Skeletal muscle tissue (tissue), 4 donors: Measurements from ENCODE around the gene MITF. TPM values are rescaled to one million over a fixed set of nuclear protein-coding genes. Genes with fewer than 3 reads are reported as not detected.

ENCODE experiments used
- H3K27ac ChIP-seq: one replicate; pipeline ENCODE4 v1.7.0; 2013; ENCODE audit warnings: mild to moderate bottlenecking, low read depth, low read length, inconsistent platforms
- H3K27me3 ChIP-seq, 3 donors: one replicate each; pipeline ENCODE4 v1.7.0; 2013; ENCODE audit warnings: low read length in 3 of 3; ENCODE audit not compliant: control insufficient read depth in 3 of 3, insufficient read depth in 3 of 3
- H3K36me3 ChIP-seq, 3 donors: one replicate each; pipeline ENCODE4 v1.7.0; 2013; ENCODE audit warnings: low read length in 3 of 3; ENCODE audit not compliant: control insufficient read depth in 3 of 3, insufficient read depth in 3 of 3
- H3K4me1 ChIP-seq, 3 donors: one replicate each; pipeline ENCODE4 v1.7.0; 2013; ENCODE audit warnings: low read length in 3 of 3, mild to moderate bottlenecking in 3 of 3; ENCODE audit not compliant: control insufficient read depth in 3 of 3, insufficient read depth in 3 of 3
- H3K4me3 ChIP-seq, 3 donors: one replicate each; pipeline ENCODE4 v1.7.0; 2013; ENCODE audit warnings: low read length in 3 of 3
- H3K9ac ChIP-seq, 3 donors: one replicate each; pipeline ENCODE4 v1.7.0; 2013; ENCODE audit warnings: low read length in 3 of 3, mild to moderate bottlenecking in 3 of 3, moderate library complexity in 2 of 3, low read depth in 1 of 3
- H3K9me3 ChIP-seq, 3 donors: one replicate each; pipeline ENCODE4 v1.7.0; 2013; ENCODE audit warnings: low read length in 3 of 3; ENCODE audit not compliant: control insufficient read depth in 3 of 3
- total RNA-seq: library from RNA; depleted of rRNA; stranded (reverse); fragments of >200 nt; gene quantifications from one replicate; pipeline ENCODE4 v1.2.3, GENCODE V29; 2014
- donor health status: Osteomylitis.

MITF gene
- total RNA-seq, 1 donor from 2014 or later: 11.0 TPM

GRCh38 chr3:69842789-69843188 is 103.5 kb downstream of the MITF start:
- Histone ChIP-seq H3K9me3 (no peaks in the 10 kb centered on the region), H3K27ac (no peak overlapping the region), H3K4me1 (peaks cover 6 to 16% (median 13%) of the 10 kb centered on the region in 3 donors), H3K9ac (no peak overlapping the region), H3K4me3 (no peak overlapping the region), H3K36me3 (no peaks in the 10 kb centered on the region), H3K27me3 (no peaks in the 10 kb centered on the region)

GRCh38 chr3:69844706-69845105 is 105.4 kb downstream of the MITF start:
- Histone ChIP-seq H3K9ac (no peak overlapping the region), H3K27me3 (no peaks in the 10 kb centered on the region), H3K9me3 (no peaks in the 10 kb centered on the region), H3K36me3 (no peaks in the 10 kb centered on the region), H3K4me3 (no peak overlapping the region), H3K27ac (no peak overlapping the region), H3K4me1 (peaks cover 2 to 13% (median 3%) of the 10 kb centered on the region in 3 donors)

GRCh38 chr3:69847303-69847702 is 108.0 kb downstream of the MITF start:
- H3K4me1 ChIP-seq: peaks cover 7 to 21% (median 8%) of the 10 kb centered on the region in 3 donors

GRCh38 chr3:69848113-69848512 is 108.8 kb downstream of the MITF start:
- Histone ChIP-seq H3K9ac (no peak overlapping the region), H3K27me3 (no peaks in the 10 kb centered on the region), H3K36me3 (no peaks in the 10 kb centered on the region), H3K27ac (no peak overlapping the region), H3K9me3 (no peaks in the 10 kb centered on the region), H3K4me3 (no peak overlapping the region), H3K4me1 (peaks cover 5 to 16% (median 5%) of the 10 kb centered on the region in 3 donors)

More at GRCh38 chr3:69847303-69847702, 108.0 kb downstream of the MITF start:
- H3K27me3 ChIP-seq: no peaks in the 10 kb centered on the region
- H3K36me3 ChIP-seq: no peaks in the 10 kb centered on the region
- no peak overlapping the region for H3K4me3 ChIP-seq
- H3K27ac ChIP-seq: no peak overlapping the region
- H3K9ac ChIP-seq: no peak overlapping the region
- no peaks in the 10 kb centered on the region for H3K9me3 ChIP-seq

DNA sequence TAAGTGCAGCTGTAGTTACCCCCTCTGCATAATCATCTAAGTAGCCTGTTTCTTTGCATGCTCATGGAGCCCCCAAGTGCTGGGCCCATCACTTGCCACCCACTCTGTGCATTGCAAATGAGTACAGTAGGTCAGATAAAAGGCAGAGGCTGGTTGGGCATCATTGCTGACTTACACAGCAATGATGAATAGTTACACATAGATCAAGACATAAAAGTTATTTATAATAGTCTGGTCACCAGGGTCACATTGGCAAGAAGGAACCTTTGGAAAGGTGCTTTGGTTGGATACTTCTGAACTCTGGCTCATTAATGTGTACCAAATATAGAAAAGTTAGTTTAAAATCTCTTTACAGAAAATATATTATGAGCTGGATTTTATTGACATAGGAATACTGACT is 111.6 kb downstream of the MITF start:
- Histone ChIP-seq H3K4me3 (no peak overlapping the region), H3K4me1 (peaks cover 7 to 26% (median 9%) of the 10 kb centered on the region in 3 donors), H3K27ac (no peak overlapping the region), H3K36me3 (no peaks in the 10 kb centered on the region), H3K9me3 (no peaks in the 10 kb centered on the region), H3K27me3 (no peaks in the 10 kb centered on the region), H3K9ac (no peak overlapping the region)

GRCh38 chr3:69853027-69853426 is 113.8 kb downstream of the MITF start:
- Histone ChIP-seq H3K4me1 (peaks cover 8 to 35% (median 17%) of the 10 kb centered on the region in 3 donors), H3K27me3 (no peaks in the 10 kb centered on the region)

GRCh38 chr3:69855436-69856162 is 116.3 kb downstream of the MITF start:
- Histone ChIP-seq H3K4me1 (peaks cover 4 to 22% (median 18%) of the 10 kb centered on the region in 3 donors), H3K27ac (no peak overlapping the region), H3K4me3 (no peak overlapping the region), H3K9me3 (no peaks in the 10 kb centered on the region), H3K27me3 (no peaks in the 10 kb centered on the region), H3K9ac (no peak overlapping the region), H3K36me3 (no peaks in the 10 kb centered on the region)

More at GRCh38 chr3:69853027-69853426, 113.8 kb downstream of the MITF start:
- no peaks in the 10 kb centered on the region for H3K9me3 ChIP-seq
- no peak overlapping the region for H3K9ac ChIP-seq
- no peak overlapping the region for H3K27ac ChIP-seq
- no peak overlapping the region for H3K4me3 ChIP-seq
- H3K36me3 ChIP-seq: no peaks in the 10 kb centered on the region

DNA sequence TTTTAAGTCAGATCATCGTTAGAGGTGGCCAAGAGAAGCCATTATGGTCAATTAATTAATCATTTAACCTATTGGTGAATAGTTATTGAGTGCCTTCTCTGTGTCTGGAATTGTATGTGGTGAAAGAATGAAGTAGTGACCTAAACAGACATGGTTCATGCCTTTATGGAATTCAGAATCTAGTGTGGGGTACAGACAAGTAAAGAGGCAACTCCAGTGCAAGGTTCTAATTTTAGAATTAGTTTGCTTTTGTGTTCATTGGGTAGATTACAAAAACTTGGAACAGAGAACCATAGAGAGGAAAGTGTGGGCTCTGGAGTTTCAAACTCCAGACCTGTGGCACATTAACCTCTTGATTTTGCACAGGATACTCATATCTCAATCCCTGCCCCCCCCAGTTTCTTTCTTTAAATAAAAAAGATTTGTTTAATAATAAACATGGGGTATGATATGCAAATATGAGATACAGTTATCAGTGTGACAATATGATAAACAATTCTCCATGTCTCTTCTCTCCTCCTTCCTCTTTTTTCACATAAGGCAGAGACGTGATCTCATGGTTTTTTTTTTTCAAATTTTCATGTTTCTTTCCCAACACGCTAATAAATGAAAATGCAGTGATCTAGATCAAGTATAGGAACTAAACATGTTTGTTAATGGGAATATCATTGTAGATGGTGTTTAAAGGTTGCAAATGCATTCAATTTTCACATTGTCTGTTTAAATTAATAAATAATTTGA is 117.9 kb downstream of the MITF start:
- H3K9me3 ChIP-seq: no peaks in the 10 kb centered on the region
- no peak overlapping the region for H3K9ac ChIP-seq
- H3K36me3 ChIP-seq: no peaks in the 10 kb centered on the region
- peaks cover 6 to 19% (median 18%) of the 10 kb centered on the region in 3 donors for H3K4me1 ChIP-seq
- no peak overlapping the region for H3K4me3 ChIP-seq
- H3K27me3 ChIP-seq: no peaks in the 10 kb centered on the region
- H3K27ac ChIP-seq: no peak overlapping the region

DNA sequence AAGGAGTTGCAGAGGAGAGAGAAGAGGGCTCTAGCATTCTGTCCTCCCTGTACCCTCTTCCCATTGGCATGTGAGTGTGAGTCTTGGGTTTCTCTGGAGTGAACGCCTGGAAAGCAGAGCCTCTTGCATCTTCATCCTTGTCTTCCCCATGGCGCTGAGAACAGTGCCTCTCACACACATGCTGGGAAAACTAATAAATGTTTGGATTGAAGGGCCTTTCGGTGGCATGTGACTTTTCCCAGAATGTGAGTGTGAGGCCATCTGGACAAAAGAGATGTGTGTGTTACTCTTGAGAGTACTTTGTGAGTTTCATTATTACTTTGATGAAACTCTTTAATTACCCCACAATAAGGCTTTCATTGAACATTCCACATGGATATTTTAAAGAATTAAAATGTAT is 122.3 kb downstream of the MITF start:
- Histone ChIP-seq H3K4me3 (no peak overlapping the region), H3K4me1 (peaks cover 13 to 17% (median 15%) of the 10 kb centered on the region in 3 donors), H3K9me3 (no peaks in the 10 kb centered on the region), H3K9ac (no peak overlapping the region), H3K36me3 (no peaks in the 10 kb centered on the region), H3K27me3 (no peaks in the 10 kb centered on the region), H3K27ac (no peak overlapping the region)

GRCh38 chr3:69864141-69864540 is 124.9 kb downstream of the MITF start:
- no peaks in the 10 kb centered on the region for H3K9me3 ChIP-seq
- peaks cover 11 to 13% (median 12%) of the 10 kb centered on the region in 3 donors for H3K4me1 ChIP-seq
- H3K4me3 ChIP-seq: no peak overlapping the region
- no peaks in the 10 kb centered on the region for H3K36me3 ChIP-seq
- no peak overlapping the region for H3K27ac ChIP-seq
- H3K9ac ChIP-seq: no peak overlapping the region
- no peaks in the 10 kb centered on the region for H3K27me3 ChIP-seq
